ENCODE results near the gene OCRL.

Gene OCRL
- 3.7 to 6.1 (median 6.0) reads per million in 3 donors for total RNA-seq

DNA sequence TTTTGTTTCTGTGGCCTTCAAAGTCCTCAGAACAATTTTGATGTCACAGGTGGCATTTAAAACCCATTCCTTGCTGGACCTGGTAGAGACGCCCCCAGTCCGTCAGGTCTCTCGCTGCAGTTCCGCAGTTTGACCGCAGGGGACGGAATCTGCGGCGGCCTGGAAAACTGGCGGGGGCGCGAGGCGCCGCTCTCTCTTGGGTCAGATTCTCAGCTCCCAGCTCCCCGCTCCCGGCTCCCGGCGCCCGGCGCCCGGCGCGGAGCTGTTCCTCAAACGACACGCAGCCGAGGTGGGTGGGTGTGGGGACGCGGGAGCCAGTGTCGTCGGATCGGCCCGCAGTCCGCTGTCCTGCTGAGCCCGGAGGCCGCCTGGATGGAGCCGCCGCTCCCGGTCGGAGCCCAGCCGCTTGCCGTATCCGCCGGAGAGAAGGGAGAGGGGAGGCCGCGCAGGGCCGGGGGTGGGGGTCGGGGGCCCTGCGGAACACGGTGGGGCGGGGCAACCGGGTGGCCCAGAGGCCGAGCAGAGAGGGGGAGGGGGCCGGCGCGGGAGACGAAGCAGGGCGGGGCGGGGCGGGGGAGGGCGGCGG, at the start of gene OCRL:
Gene OCRL (plus strand): TSS at position 192 of the 586 bp plus-strand sequence. CDS start 181 bp downstream, at position 373.
- Histone ChIP-seq H3K4me1 (ENCODE audit: control insufficient read depth, insufficient read depth, low read length, poor library complexity, severe bottlenecking) (no peaks in the 10 kb centered on the region), H3K4me3 (ENCODE audit: insufficient read depth, low read depth, low read length, poor library complexity, severe bottlenecking) (peak within 1 kb of the TSS; percentile 57), H3K27ac (ENCODE audit: insufficient read depth, low read length, poor library complexity, severe bottlenecking) (no peak within 1 kb of the TSS), H3K36me3 (ENCODE audit: control insufficient read depth, insufficient read depth, low read length) (no peaks in the 10 kb centered on the region), H3K9me3 (ENCODE audit: control insufficient read depth, low read length) (no peaks in the 10 kb centered on the region), H3K27me3 (replicated peaks; ENCODE audit: control insufficient read depth, insufficient read depth, low read length, poor library complexity, severe bottlenecking) (no peaks in the 10 kb centered on the region)
- DNase-seq: peak in 1 of 3 donors; percentile 23

DNA sequence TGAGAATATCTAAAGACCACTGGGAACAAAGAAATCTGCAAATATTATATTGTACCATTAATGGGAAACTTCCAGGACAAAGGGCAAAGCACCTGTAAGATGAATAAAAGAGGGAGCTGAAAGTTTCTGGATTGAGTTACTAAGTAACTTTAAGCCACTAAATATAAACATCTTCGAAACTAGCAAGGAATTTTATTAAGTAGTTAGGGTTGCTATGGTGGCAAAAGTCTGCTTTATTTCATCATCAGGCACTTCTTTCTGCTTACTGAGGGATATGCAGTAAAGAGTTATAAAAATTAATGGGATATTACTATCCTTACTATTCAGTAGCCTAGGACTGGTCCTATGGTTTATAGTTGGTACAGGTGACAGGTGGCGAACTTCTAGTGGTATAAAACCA, 49.7 kb upstream of the OCRL start:
- H3K27me3 ChIP-seq (replicated peaks; ENCODE audit: control insufficient read depth, insufficient read depth, low read length, poor library complexity, severe bottlenecking): no peaks in the 10 kb centered on the region
- H3K9me3 ChIP-seq (ENCODE audit: control insufficient read depth, low read length): no peaks in the 10 kb centered on the region
- H3K36me3 ChIP-seq (ENCODE audit: control insufficient read depth, insufficient read depth, low read length): no peaks in the 10 kb centered on the region
- no peaks in the 10 kb centered on the region for H3K4me1 ChIP-seq (ENCODE audit: control insufficient read depth, insufficient read depth, low read length, poor library complexity, severe bottlenecking)
- no peak overlapping the region for H3K27ac ChIP-seq (ENCODE audit: insufficient read depth, low read length, poor library complexity, severe bottlenecking)
- no peak for DNase-seq
- no peak overlapping the region for H3K4me3 ChIP-seq (ENCODE audit: insufficient read depth, low read depth, low read length, poor library complexity, severe bottlenecking)

DNA sequence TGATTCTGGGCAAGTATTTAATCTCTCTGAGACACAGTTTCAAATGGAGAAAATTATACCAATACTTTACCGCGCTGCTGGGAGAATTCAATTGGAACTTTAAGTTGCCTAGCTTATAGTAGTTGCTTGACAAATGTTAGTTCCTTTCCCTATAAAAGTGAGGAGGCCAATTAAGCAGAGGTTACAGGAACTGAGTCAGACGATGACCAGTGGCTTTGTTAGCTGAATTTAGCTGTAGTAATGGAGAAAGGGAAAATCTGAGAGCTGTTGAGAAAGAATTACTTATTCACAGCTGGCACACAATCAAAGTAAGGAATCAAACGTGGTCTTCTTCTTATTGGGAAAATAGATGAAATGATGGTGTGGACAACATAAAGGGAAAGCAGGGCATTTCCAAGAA, 46.4 kb upstream of the OCRL start:
- no peaks in the 10 kb centered on the region for H3K9me3 ChIP-seq (ENCODE audit: control insufficient read depth, low read length)
- H3K27me3 ChIP-seq (replicated peaks; ENCODE audit: control insufficient read depth, insufficient read depth, low read length, poor library complexity, severe bottlenecking): no peaks in the 10 kb centered on the region
- H3K36me3 ChIP-seq (ENCODE audit: control insufficient read depth, insufficient read depth, low read length): no peaks in the 10 kb centered on the region
- no peaks in the 10 kb centered on the region for H3K4me1 ChIP-seq (ENCODE audit: control insufficient read depth, insufficient read depth, low read length, poor library complexity, severe bottlenecking)
- no peak for DNase-seq
- no peak overlapping the region for H3K27ac ChIP-seq (ENCODE audit: insufficient read depth, low read length, poor library complexity, severe bottlenecking)
- H3K4me3 ChIP-seq (ENCODE audit: insufficient read depth, low read depth, low read length, poor library complexity, severe bottlenecking): no peak overlapping the region

DNA sequence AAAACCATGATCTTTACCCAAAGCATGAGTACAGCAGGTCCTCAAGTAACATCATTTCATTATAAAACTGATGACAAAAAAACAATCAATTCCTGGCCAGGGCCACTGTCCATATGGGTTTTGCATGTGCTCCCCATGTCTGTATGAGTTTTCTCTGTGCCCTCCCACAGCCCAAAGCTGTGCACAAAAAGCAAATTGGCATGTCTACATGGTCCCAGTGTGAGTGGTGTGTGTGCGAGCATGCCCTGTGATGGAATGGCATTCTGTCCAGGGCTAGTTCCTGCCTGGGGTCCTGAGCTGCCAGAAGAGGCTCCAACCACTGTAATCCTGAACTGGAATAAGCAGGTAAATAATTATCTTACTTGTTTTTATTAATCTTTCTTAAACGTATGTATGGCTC, 45.2 kb upstream of the OCRL start:
- DNase-seq: no peak
- Histone ChIP-seq H3K27me3 (replicated peaks; ENCODE audit: control insufficient read depth, insufficient read depth, low read length, poor library complexity, severe bottlenecking) (no peaks in the 10 kb centered on the region), H3K4me3 (ENCODE audit: insufficient read depth, low read depth, low read length, poor library complexity, severe bottlenecking) (no peak overlapping the region), H3K27ac (ENCODE audit: insufficient read depth, low read length, poor library complexity, severe bottlenecking) (no peak overlapping the region), H3K4me1 (ENCODE audit: control insufficient read depth, insufficient read depth, low read length, poor library complexity, severe bottlenecking) (no peaks in the 10 kb centered on the region), H3K36me3 (ENCODE audit: control insufficient read depth, insufficient read depth, low read length) (no peaks in the 10 kb centered on the region), H3K9me3 (ENCODE audit: control insufficient read depth, low read length) (no peaks in the 10 kb centered on the region)

DNA sequence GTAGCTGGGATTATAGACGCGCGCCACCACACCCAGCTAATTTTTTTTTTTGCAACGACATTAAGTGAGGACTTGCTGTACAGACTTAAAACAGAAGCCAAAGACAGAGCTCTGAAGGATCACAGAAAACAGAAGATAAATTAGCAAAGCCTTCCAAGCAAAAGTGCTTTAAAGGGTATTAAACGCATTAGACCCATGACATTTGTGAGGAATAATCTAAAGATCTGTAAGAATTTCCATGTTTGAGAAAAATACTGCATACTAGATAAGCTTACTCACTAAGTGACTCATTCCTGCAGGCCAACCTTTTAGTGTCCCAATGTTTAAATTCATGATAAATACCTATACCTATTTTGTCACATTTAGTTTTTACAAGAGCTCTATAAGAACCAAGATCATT, 44.2 kb upstream of the OCRL start:
- no peak overlapping the region for H3K27ac ChIP-seq (ENCODE audit: insufficient read depth, low read length, poor library complexity, severe bottlenecking)
- H3K4me1 ChIP-seq (ENCODE audit: control insufficient read depth, insufficient read depth, low read length, poor library complexity, severe bottlenecking): no peaks in the 10 kb centered on the region
- no peaks in the 10 kb centered on the region for H3K36me3 ChIP-seq (ENCODE audit: control insufficient read depth, insufficient read depth, low read length)
- H3K27me3 ChIP-seq (replicated peaks; ENCODE audit: control insufficient read depth, insufficient read depth, low read length, poor library complexity, severe bottlenecking): no peaks in the 10 kb centered on the region
- DNase-seq: no peak
- H3K9me3 ChIP-seq (ENCODE audit: control insufficient read depth, low read length): no peaks in the 10 kb centered on the region
- H3K4me3 ChIP-seq (ENCODE audit: insufficient read depth, low read depth, low read length, poor library complexity, severe bottlenecking): no peak overlapping the region

DNA sequence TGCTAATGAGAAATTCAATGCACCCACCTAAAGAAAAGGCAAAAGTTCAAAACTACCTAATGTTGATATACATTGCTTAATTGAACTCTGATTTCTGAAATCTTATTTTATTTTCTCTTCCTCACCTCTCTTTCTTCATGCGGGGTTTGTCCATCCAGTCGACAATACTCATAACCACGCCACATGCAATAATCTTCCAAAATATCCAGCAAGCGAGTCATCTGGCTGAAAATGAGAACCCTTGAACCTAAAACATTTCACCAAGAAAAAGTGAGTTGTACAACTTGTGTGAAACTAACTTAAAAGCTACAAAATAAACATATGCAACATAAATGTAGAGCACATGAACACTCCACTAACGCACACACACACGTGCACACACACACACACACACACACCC, 43.4 kb upstream of the OCRL start:
- Histone ChIP-seq H3K27ac (ENCODE audit: insufficient read depth, low read length, poor library complexity, severe bottlenecking) (no peak overlapping the region), H3K9me3 (ENCODE audit: control insufficient read depth, low read length) (no peaks in the 10 kb centered on the region), H3K4me1 (ENCODE audit: control insufficient read depth, insufficient read depth, low read length, poor library complexity, severe bottlenecking) (no peaks in the 10 kb centered on the region), H3K4me3 (ENCODE audit: insufficient read depth, low read depth, low read length, poor library complexity, severe bottlenecking) (no peak overlapping the region), H3K27me3 (replicated peaks; ENCODE audit: control insufficient read depth, insufficient read depth, low read length, poor library complexity, severe bottlenecking) (no peaks in the 10 kb centered on the region), H3K36me3 (ENCODE audit: control insufficient read depth, insufficient read depth, low read length) (no peaks in the 10 kb centered on the region)
- DNase-seq: no peak

DNA sequence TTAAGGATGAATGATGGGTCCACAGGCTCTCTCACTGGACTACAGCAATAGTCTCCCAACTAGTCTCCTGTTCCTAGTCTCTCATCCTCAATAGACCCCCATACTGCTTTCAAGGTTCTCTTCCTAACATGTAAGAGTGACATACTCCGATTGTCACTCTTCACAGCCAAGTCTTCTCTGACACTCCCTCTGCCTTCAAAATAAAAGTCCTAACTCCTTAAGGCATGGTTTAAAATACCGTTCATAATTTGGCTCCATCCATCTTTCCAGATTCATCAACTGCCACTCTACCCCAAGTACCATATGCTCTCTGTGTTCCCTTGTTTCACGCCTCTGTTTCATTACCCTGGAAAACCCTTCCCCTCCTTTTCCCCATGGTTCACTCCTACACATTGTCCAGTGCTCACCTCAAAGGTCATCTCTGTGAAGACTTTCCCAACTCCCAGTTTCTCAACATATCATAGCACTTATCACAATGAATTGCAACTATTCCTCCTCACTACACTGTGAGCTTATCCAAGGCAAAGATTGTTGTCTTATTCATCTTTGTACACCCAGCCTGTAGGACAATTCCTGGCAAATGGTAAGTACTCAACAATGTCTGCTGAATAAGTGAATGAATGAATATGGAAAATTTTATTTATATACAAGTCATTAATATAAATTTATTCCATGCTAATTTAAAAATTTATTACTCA, 42.8 kb upstream of the OCRL start:
- H3K4me1 ChIP-seq (ENCODE audit: control insufficient read depth, insufficient read depth, low read length, poor library complexity, severe bottlenecking): no peaks in the 10 kb centered on the region
- no peak overlapping the region for H3K4me3 ChIP-seq (ENCODE audit: insufficient read depth, low read depth, low read length, poor library complexity, severe bottlenecking)
- DNase-seq: no peak
- no peaks in the 10 kb centered on the region for H3K9me3 ChIP-seq (ENCODE audit: control insufficient read depth, low read length)
- H3K27me3 ChIP-seq (replicated peaks; ENCODE audit: control insufficient read depth, insufficient read depth, low read length, poor library complexity, severe bottlenecking): no peaks in the 10 kb centered on the region
- no peaks in the 10 kb centered on the region for H3K36me3 ChIP-seq (ENCODE audit: control insufficient read depth, insufficient read depth, low read length)
- H3K27ac ChIP-seq (ENCODE audit: insufficient read depth, low read length, poor library complexity, severe bottlenecking): no peak overlapping the region

DNA sequence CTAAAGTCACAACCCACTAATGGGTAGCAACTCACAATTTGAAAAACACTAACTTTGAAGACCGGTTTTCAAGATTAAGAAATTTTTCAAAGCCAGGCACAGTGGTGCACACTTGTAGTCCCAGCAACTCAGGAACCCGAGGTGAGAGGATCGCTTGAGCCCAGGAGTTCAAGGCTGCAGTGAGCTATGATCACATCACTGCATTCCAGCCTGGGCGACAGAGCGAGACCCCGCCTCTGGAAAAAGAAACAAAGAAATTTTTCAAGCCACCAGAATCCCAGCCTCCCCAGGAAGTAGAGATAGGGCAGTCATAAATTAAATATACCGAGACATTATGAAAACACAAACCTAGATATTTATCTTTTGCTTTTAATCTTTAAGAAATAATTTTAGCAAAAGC, 29.7 kb upstream of the OCRL start:
- Histone ChIP-seq H3K4me3 (ENCODE audit: insufficient read depth, low read depth, low read length, poor library complexity, severe bottlenecking) (no peak overlapping the region), H3K36me3 (ENCODE audit: control insufficient read depth, insufficient read depth, low read length) (no peaks in the 10 kb centered on the region), H3K9me3 (ENCODE audit: control insufficient read depth, low read length) (no peaks in the 10 kb centered on the region), H3K27ac (ENCODE audit: insufficient read depth, low read length, poor library complexity, severe bottlenecking) (no peak overlapping the region), H3K4me1 (ENCODE audit: control insufficient read depth, insufficient read depth, low read length, poor library complexity, severe bottlenecking) (no peaks in the 10 kb centered on the region), H3K27me3 (replicated peaks; ENCODE audit: control insufficient read depth, insufficient read depth, low read length, poor library complexity, severe bottlenecking) (no peaks in the 10 kb centered on the region)
- DNase-seq: no peak

DNA sequence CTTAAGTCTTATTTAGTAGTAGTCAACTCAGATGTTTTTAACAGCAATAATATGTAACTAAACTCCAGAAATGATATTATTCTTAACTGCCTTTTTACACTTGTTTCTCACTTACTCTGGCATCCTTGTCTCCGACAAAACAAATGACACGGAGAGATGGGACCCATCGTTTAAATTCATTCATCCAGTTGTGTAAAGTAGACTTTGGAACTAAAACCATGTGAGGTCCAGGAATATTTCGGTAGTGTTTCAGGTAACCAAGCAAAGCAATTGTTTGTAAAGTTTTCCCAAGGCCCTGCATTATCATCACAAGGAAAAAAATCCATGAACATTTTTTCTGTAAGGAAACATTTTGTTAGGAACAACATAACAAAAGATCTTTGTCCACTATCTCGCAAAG, 28.4 kb upstream of the OCRL start:
- no peak overlapping the region for H3K4me3 ChIP-seq (ENCODE audit: insufficient read depth, low read depth, low read length, poor library complexity, severe bottlenecking)
- H3K36me3 ChIP-seq (ENCODE audit: control insufficient read depth, insufficient read depth, low read length): no peaks in the 10 kb centered on the region
- H3K27me3 ChIP-seq (replicated peaks; ENCODE audit: control insufficient read depth, insufficient read depth, low read length, poor library complexity, severe bottlenecking): no peaks in the 10 kb centered on the region
- no peak overlapping the region for H3K27ac ChIP-seq (ENCODE audit: insufficient read depth, low read length, poor library complexity, severe bottlenecking)
- DNase-seq: no peak
- no peaks in the 10 kb centered on the region for H3K4me1 ChIP-seq (ENCODE audit: control insufficient read depth, insufficient read depth, low read length, poor library complexity, severe bottlenecking)
- H3K9me3 ChIP-seq (ENCODE audit: control insufficient read depth, low read length): no peaks in the 10 kb centered on the region

DNA sequence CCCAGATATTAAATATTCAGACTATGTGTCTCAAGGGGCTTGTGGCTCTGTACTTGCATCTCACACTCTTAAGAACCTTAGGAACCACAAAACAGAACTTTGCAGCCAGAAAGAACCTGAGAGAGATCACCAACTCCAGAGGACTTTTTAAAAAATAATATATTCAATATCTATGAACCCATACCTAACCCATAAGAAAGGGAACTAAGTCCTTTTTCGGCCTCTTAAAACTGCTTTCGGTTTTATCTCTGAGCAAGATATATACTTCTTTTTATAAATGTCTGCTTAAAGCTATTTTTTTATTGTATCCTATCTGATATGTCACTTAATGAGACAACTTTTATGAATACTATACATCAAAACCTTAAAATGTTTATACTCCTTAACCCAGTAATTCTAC, 27.6 kb upstream of the OCRL start:
- H3K4me1 ChIP-seq (ENCODE audit: control insufficient read depth, insufficient read depth, low read length, poor library complexity, severe bottlenecking): no peaks in the 10 kb centered on the region
- H3K27me3 ChIP-seq (replicated peaks; ENCODE audit: control insufficient read depth, insufficient read depth, low read length, poor library complexity, severe bottlenecking): no peaks in the 10 kb centered on the region
- DNase-seq: no peak
- H3K4me3 ChIP-seq (ENCODE audit: insufficient read depth, low read depth, low read length, poor library complexity, severe bottlenecking): no peak overlapping the region
- no peaks in the 10 kb centered on the region for H3K9me3 ChIP-seq (ENCODE audit: control insufficient read depth, low read length)
- H3K36me3 ChIP-seq (ENCODE audit: control insufficient read depth, insufficient read depth, low read length): no peaks in the 10 kb centered on the region
- no peak overlapping the region for H3K27ac ChIP-seq (ENCODE audit: insufficient read depth, low read length, poor library complexity, severe bottlenecking)

Measured in effector memory CD4-positive, alpha-beta T cell (primary cell).